Measurements from ENCODE around the gene ADAMTSL1. TPM values are rescaled to one million over a fixed set of nuclear protein-coding genes. Genes with fewer than 3 reads are reported as not detected.

The ADAMTSL1 gene
- total RNA-seq, 2 donors from 2014 or later, result not detected

GRCh38 chr9:18622186-18622836 lies 148.4 kb downstream of the ADAMTSL1 start:
- Mint-ChIP-seq H3K27me3 (ENCODE audit: low read depth) (no peaks in the 10 kb centered on the region), H3K36me3 (ENCODE audit: insufficient read depth in 2 of 2) (no peaks in the 10 kb centered on the region), H3K9me3 (no peaks in the 10 kb centered on the region), H3K27ac (no peak overlapping the region), H3K4me3 (no peak overlapping the region), H3K4me1 (ENCODE audit: low read depth) (no peaks in the 10 kb centered on the region)
- no peak for DNase-seq
- no peak for ATAC-seq (replicated peaks in 1 of 2)

DNA sequence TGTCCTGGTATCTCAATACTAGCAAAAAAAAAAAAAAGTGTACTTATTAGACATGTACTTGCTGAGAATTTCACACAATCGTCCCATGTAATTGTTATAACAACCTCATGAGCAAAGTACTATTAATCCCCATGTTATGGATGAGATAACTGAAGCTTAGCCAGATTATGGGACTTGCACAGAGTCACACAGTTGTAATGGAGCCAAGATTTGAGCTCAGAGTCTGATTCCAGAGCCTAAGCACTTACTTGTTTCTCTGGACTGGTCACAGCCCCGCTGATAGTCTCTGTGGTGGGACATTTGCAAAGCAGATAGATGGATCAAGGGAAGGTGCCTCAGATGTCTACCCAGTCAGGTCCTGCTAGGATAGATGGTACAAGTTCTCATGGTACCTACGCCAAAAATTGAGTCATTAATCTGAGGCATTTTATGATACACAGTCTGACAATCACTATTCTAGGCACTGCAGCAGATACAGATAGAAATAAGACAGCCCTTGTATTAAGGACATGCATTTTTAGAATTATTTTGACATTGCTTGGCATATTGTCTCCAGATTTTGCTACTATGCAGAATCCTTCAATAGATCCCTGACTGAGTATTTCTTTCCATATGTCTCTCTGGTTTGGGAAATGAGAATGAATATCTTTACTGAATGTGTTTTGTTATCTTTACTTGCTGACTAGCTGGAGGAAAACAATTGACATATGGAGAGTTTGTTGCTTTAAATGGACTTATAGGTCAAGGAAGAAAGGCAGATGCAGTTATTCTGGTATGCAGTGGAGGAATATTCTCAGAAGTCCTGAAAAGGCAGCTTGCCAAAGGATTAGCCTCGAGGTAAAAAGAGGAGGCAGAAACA lies 149.5 kb downstream of the ADAMTSL1 start:
- H3K4me3 Mint-ChIP-seq, result no peak overlapping the region
- ATAC-seq (replicated peaks in 1 of 2) (no peak), DNase-seq (no peak)
- H3K36me3 Mint-ChIP-seq (ENCODE audit: insufficient read depth in 2 of 2), result no peaks in the 10 kb centered on the region
- no peaks in the 10 kb centered on the region for H3K4me1 Mint-ChIP-seq (ENCODE audit: low read depth)
- H3K27ac Mint-ChIP-seq, result no peak overlapping the region
- H3K27me3 Mint-ChIP-seq (ENCODE audit: low read depth), result no peaks in the 10 kb centered on the region
- H3K9me3 Mint-ChIP-seq, result no peaks in the 10 kb centered on the region

DNA sequence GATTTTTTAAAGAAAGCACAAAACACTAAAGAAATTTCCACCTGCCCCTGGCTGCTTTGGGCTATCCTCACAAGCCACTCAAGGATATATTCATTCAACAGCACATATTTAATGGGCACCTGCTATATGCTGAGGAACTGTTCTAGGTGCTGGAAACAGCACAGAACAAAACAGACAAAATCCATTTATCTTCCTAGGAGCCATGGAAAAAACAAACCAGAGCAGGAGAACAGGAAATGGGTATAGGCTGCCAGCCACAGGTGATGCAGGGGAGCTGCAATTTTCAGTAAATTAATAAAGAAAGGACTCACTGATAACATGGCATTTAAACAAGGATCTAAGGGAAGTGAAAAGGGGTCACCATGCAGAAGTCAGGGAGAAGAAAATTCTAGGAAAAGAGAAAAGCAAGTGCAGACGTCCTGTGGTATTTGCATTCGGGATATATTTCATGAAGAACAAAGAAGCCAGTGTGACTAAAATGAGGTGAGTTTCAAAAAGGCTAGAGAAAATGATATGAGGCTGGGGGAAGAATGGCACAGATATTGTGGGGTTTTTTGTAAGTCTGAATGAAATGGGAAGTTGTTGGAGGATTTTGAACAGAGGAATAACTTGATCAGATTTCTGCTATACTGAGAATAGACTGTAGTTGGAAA lies 152.2 kb downstream of the ADAMTSL1 start:
- Mint-ChIP-seq H3K27me3 (ENCODE audit: low read depth) (no peaks in the 10 kb centered on the region), H3K4me3 (no peak overlapping the region), H3K4me1 (ENCODE audit: low read depth) (no peaks in the 10 kb centered on the region), H3K9me3 (no peaks in the 10 kb centered on the region), H3K36me3 (ENCODE audit: insufficient read depth in 2 of 2) (no peaks in the 10 kb centered on the region), H3K27ac (no peak overlapping the region)
- ATAC-seq (replicated peaks in 1 of 2), result no peak
- no peak for DNase-seq

DNA sequence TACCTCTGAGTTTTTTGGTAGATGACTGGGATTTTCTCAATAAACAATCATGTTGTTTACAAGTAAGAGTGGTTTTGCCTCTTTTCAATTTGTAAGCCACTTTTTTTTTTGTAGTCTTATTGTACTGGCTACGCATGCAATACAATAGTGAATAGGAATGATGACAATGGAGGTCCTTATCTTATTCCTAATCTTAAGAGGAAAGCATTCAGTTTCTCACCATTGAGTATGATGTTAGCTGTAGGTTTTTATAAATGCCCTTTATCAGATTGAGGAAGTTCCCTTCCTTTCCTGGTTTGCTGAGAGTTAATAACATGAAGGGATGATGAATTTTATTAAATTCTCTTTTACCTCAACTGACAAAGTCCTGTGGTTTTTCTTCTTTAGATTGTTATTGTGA lies 155.2 kb downstream of the ADAMTSL1 start:
- Mint-ChIP-seq H3K4me1 (ENCODE audit: low read depth) (no peaks in the 10 kb centered on the region), H3K9me3 (no peaks in the 10 kb centered on the region), H3K36me3 (ENCODE audit: insufficient read depth in 2 of 2) (no peaks in the 10 kb centered on the region), H3K4me3 (no peak overlapping the region), H3K27ac (no peak overlapping the region), H3K27me3 (ENCODE audit: low read depth) (no peaks in the 10 kb centered on the region)
- ATAC-seq (replicated peaks in 1 of 2), result no peak
- DNase-seq, result no peak

- H3K9me3 Mint-ChIP-seq, result no peaks in the 10 kb centered on the region
- ATAC-seq (replicated peaks in 1 of 2) (no peak), DNase-seq (no peak)
- H3K36me3 Mint-ChIP-seq (ENCODE audit: insufficient read depth in 2 of 2), result no peaks in the 10 kb centered on the region
- H3K27ac Mint-ChIP-seq, result no peak overlapping the region
- no peaks in the 10 kb centered on the region for H3K27me3 Mint-ChIP-seq (ENCODE audit: low read depth)
- no peaks in the 10 kb centered on the region for H3K4me1 Mint-ChIP-seq (ENCODE audit: low read depth)
- no peak overlapping the region for H3K4me3 Mint-ChIP-seq
Measured at GRCh38 chr9:18632632-18633403, 158.9 kb downstream of the ADAMTSL1 start.

DNA sequence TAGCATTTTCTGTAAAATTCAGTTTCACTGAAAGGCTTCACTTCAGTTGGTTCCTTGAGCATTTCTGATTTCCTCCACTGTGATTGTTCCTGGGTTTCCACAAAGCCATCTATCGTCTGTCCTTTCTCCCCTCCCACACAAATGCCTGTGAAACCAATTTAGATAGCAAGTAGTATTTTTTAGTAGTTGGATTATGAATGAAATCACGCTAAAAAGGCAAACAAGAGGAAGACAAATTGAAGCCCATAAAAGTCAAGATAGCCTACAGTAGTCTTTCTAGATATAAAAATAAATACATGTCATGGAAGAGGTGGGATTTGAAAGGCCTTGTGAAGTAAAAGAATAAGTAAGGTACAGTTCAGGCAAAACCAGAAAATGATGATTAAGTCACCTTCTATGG lies 162.8 kb downstream of the ADAMTSL1 start:
- no peaks in the 10 kb centered on the region for H3K9me3 Mint-ChIP-seq

GRCh38 chr9:18638371-18639249 lies 164.7 kb downstream of the ADAMTSL1 start:
- Mint-ChIP-seq H3K9me3 (no peaks in the 10 kb centered on the region), H3K4me1 (ENCODE audit: low read depth) (no peaks in the 10 kb centered on the region), H3K27me3 (ENCODE audit: low read depth) (no peaks in the 10 kb centered on the region), H3K27ac (no peak overlapping the region), H3K4me3 (no peak overlapping the region), H3K36me3 (ENCODE audit: insufficient read depth in 2 of 2) (no peaks in the 10 kb centered on the region)
- ATAC-seq (replicated peaks in 1 of 2), result no peak
- no peak for DNase-seq

More for the DNA sequence above, 162.8 kb downstream of the ADAMTSL1 start:
- Mint-ChIP-seq H3K27ac (no peak overlapping the region), H3K27me3 (ENCODE audit: low read depth) (no peaks in the 10 kb centered on the region), H3K4me1 (ENCODE audit: low read depth) (no peaks in the 10 kb centered on the region), H3K36me3 (ENCODE audit: insufficient read depth in 2 of 2) (no peaks in the 10 kb centered on the region), H3K4me3 (no peak overlapping the region)
- DNase-seq, result no peak
- ATAC-seq (replicated peaks in 1 of 2), result no peak

- DNase-seq (no peak), ATAC-seq (replicated peaks in 1 of 2) (no peak)
- no peaks in the 10 kb centered on the region for H3K9me3 Mint-ChIP-seq
- no peak overlapping the region for H3K4me3 Mint-ChIP-seq
- H3K36me3 Mint-ChIP-seq (ENCODE audit: insufficient read depth in 2 of 2), result no peaks in the 10 kb centered on the region
- no peaks in the 10 kb centered on the region for H3K27me3 Mint-ChIP-seq (ENCODE audit: low read depth)
- H3K4me1 Mint-ChIP-seq (ENCODE audit: low read depth), result no peaks in the 10 kb centered on the region
- H3K27ac Mint-ChIP-seq, result no peak overlapping the region
Measured at GRCh38 chr9:18639911-18640310, 166.0 kb downstream of the ADAMTSL1 start.

DNA sequence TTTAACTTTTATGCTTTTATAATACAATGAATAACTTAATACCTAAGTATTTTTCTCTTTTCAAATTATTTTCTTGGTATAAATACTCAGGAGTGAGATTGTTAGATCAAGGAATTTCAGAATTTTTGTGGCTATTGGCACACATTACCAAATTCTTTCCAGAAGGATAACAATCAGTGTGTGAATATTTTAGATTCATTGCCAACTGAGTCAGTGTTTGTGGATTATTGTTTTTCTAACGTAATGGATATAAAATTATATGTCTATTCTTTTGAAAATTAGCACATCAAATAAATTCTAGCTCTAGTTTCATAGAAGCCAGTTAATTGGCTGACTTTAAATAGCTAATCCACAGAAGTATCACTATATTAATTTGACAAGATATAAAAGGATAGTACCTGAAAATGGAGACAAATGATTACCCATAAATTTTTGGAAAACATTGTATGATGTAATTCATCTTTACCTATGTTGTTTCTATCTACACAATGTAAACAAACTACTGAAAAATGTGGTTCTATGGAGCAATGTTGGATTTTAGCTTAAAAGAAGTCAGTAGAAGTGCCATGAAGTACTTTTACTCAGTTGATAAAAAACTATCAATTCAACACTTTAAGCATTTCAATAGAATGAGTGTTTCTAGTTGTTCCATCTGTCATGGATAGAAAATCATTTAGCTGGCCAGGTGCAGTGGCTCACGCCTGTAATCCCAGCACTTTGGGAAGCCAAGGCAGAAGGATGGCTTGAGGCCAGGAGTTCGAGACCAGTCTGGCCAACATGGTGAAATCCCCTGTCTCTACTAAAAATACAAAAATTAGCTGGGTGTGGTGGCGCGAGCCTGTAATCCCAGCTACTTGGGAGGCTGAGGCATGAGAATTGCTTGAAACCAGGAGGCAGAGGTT lies 185.1 kb downstream of the ADAMTSL1 start:
- Mint-ChIP-seq H3K36me3 (ENCODE audit: insufficient read depth in 2 of 2) (no peaks in the 10 kb centered on the region), H3K27ac (no peak overlapping the region), H3K9me3 (no peaks in the 10 kb centered on the region), H3K27me3 (ENCODE audit: low read depth) (no peaks in the 10 kb centered on the region), H3K4me3 (no peak overlapping the region), H3K4me1 (ENCODE audit: low read depth) (no peaks in the 10 kb centered on the region)
- ATAC-seq (replicated peaks in 1 of 2) (no peak), DNase-seq (no peak)

DNA sequence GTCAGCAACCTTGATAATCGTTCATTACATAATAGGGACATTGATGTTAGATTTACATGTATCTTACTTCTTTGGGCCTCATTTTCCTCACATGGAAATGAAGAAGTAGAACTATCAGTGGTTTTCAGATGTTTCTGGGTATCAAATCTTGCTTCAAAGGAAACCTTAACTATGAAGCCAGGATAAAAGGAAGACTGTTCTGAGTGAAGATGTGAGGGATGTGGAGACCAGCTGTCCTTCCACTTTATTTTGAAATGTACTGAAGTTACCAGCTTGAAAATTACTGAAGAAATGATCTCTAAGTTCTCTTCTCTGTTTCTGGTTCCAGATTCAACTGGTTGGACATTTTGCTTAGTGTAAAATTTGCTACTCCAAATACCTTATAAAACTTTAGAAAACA lies 186.0 kb downstream of the ADAMTSL1 start:
- Mint-ChIP-seq H3K4me3 (no peak overlapping the region), H3K27me3 (ENCODE audit: low read depth) (no peaks in the 10 kb centered on the region)
- no peak for DNase-seq

GRCh38 chr9:18662320-18662719 lies 188.4 kb downstream of the ADAMTSL1 start:
- Mint-ChIP-seq H3K36me3 (ENCODE audit: insufficient read depth in 2 of 2) (no peaks in the 10 kb centered on the region), H3K9me3 (no peaks in the 10 kb centered on the region), H3K27me3 (ENCODE audit: low read depth) (no peaks in the 10 kb centered on the region), H3K27ac (no peak overlapping the region), H3K4me1 (ENCODE audit: low read depth) (no peaks in the 10 kb centered on the region), H3K4me3 (no peak overlapping the region)
- DNase-seq (no peak), ATAC-seq (replicated peaks in 1 of 2) (no peak)

More for the DNA sequence above, 186.0 kb downstream of the ADAMTSL1 start:
- no peaks in the 10 kb centered on the region for H3K36me3 Mint-ChIP-seq (ENCODE audit: insufficient read depth in 2 of 2)
- H3K4me1 Mint-ChIP-seq (ENCODE audit: low read depth), result no peaks in the 10 kb centered on the region
- H3K27ac Mint-ChIP-seq, result no peak overlapping the region
- no peak for ATAC-seq (replicated peaks in 1 of 2)
- H3K9me3 Mint-ChIP-seq, result no peaks in the 10 kb centered on the region
